NCI-H526 (cell line): Measurements from ENCODE around the gene LRIT2.
A peak's percentile ranks its signal among the peaks of the same experiment; 100 is the strongest.

Source experiments
- DNase-seq, 2 experiments: peaks; one replicate each; lab custom pipeline; 2025; lab: John Stamatoyannopoulos, UW

The LRIT2 gene, protein sequence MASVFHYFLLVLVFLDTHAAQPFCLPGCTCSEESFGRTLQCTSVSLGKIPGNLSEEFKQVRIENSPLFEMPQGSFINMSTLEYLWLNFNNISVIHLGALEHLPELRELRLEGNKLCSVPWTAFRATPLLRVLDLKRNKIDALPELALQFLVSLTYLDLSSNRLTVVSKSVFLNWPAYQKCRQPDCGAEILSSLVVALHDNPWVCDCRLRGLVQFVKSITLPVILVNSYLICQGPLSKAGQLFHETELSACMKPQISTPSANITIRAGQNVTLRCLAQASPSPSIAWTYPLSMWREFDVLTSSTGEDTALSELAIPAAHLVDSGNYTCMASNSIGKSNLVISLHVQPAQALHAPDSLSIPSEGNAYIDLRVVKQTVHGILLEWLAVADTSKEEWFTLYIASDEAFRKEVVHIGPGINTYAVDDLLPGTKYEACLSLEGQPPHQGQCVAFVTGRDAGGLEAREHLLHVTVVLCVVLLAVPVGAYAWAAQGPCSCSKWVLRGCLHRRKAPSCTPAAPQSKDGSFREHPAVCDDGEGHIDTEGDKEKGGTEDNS

DNA sequence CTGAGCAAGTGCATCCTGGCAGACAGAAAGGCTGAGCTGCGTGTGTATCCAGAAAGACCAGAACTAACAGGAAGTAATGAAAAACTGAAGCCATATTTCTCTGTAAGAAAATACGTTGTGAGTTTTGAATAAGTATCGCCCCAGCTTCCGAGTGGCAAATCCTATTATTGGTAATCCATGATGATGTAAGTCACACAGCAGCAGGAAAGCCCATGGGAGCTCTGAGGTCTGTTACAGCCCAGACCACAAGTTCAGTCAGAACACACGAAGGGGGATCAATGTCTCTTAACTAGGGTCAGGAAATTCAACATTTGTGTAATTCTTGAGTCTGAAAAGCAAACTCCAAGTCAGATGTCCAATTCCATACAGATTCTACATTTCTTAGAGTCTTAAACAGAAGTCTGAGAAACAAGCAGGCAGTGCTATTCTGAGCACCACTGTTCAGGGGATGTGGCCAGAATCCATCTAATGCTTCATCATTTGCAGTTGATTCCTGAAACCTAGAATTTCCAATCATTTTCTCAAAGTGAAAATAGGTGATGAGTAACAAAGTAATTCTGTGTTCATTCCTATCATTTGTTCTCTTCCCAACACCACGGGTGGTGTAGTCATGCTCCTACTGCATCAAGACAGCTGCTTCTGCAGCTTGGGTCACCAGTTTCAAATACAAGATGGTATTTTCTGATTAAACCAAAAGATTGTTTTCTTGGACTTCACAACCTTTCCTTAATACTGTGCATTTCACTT lies at the start of gene LRIT2:
Gene LRIT2 (minus strand): TSS at position 118 of the 747 bp plus-strand sequence. CDS start 24 bp downstream, at position 94.
- DNase-seq, result no peak

DNA sequence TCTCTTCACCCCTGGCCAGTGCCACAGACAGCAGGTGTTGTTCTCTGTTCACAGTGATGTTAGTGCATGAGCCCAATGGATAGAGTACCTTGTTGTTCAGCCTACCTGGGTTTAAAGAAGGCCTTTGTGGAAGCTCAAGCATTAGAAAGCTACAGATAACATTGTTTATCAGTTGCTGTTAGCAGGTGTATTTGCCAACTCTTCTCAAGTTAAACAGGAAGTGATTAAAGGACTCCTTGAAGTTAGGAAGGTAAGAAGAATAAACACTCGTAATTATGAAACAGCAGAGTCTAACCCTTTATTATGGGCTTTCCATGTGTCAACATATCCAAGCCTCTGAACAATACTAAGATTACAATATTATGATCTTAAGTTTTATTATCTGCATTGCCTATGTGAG lies 45.4 kb upstream of the LRIT2 start:
- no peak for DNase-seq

- DNase-seq, result no peak
Measured at GRCh38 chr10:84269773-84270172, 44.4 kb upstream of the LRIT2 start.

GRCh38 chr10:84269162-84269561 lies 43.8 kb upstream of the LRIT2 start:
- no peak for DNase-seq

DNA sequence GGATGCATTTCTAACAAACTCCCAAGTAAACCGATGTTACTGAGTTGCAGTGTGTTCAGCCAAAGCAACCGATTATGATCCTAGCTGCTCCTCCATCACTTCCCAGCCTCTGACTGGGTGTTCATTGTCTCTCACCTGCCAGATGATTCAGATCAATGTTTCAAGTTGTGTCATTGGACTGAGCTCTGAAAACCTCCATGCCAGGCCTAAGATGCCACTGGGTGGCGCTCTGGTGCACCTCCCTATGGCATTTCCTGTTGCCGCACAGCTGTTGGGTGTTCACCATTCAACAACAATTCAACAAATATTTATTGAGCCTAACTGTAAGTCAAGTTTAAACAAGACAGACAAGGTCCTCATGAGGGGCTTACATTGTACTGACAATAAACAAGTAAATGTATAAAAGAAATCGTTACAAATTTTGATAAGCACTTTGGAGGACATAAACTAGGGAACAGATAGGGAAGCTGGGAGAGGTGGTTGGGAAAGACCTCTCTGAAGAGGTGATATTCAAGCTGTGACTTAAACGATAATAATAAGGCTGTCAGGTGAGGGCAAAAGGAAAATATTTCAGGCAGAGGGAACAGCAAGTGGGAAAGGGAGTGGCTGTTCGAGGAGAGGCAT lies 42.3 kb upstream of the LRIT2 start:
- DNase-seq, result peak in 1 of 2 experiments; percentile 25

- DNase-seq, result peak; percentile 65 to 71
Measured at GRCh38 chr10:84265418-84265817, 40.1 kb upstream of the LRIT2 start.

- DNase-seq, result peak; percentile 83 to 87
Measured at GRCh38 chr10:84264611-84265141, 39.3 kb upstream of the LRIT2 start.

DNA sequence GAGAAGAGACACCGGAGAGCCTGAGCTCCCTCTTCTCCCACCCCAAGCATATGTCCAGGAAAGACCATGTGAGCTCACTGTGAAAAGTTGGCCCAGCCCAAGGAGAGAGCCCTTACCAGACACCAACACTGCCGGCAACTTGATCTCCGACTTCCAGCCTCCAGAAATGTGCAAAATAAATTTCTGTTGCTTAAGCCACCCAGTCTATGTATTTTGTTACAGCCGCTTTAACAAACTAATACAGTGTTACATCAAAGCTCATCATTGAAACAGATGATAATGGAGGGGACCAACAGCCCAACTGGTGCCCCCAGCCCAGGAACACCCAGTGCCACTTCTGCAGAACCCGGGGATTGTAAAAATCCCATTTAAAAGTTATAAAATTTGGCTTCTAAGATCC lies 38.4 kb upstream of the LRIT2 start:
- no peak for DNase-seq

GRCh38 chr10:84262190-84262956 lies 37.0 kb upstream of the LRIT2 start:
- no peak for DNase-seq

DNA sequence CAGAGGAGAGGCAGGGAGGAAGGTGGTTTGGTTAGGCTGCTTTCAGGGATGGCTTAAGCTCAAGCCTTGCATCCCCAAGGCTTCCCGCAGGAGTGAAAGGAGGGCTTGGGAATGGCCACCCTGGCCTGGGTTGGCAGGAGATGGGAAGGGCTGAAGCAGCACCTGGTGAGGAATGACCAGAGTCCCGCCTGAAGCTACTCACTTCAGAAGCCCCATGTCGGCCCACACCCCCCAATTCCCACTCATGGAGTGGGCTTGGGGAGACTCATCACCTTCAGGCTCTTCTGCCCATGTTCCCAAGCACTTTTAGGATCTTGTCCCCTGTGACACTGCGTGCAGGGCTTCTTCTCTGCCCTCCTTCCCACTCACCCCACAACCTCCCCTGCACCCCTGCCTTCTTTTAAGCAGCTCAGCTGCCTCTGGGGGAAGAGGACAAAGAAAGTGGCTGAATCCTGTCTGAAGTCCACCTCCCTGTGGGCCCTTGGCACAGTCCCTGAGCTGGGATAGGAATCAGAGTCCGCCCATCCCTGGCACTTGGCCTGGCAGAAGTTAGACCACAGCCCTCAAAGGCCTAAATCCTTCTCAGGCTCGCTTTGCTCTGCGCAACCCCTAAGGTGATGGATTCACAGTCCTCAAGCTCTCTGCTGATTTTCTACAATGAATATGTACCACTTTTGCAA lies 36.0 kb upstream of the LRIT2 start:
- DNase-seq, result no peak

DNA sequence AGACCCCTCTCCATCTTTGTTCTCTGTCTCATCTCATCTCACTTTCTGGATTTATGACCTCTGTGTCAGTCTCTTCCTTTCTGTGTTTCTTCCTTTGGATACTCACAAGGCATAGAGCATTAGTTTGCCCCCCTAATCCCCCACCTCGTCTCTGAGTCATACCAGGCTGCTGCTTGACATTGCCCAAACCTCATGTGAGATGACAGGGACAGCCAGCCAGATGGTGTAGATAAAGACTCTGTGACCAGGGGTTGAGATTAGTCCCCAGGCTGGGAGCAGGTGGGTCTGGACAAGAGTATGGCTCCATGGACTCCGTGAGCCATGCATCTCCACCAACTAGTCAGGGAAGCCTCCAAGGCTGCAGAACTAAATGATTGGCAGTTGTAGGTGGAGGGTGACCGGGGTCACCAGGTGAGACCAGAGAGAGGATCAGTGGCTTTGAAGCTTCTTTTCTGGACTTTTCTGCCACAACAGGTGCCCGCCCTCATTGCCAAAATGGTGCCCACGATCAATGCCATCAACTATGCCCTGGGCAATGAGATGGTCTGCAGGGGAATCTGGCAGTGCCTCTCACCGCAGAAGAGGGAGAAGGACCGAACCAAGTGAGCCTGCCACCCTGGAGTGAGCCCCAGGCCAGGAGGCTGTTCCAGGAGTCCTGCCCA lies 32.8 kb upstream of the LRIT2 start:
- no peak for DNase-seq

DNA sequence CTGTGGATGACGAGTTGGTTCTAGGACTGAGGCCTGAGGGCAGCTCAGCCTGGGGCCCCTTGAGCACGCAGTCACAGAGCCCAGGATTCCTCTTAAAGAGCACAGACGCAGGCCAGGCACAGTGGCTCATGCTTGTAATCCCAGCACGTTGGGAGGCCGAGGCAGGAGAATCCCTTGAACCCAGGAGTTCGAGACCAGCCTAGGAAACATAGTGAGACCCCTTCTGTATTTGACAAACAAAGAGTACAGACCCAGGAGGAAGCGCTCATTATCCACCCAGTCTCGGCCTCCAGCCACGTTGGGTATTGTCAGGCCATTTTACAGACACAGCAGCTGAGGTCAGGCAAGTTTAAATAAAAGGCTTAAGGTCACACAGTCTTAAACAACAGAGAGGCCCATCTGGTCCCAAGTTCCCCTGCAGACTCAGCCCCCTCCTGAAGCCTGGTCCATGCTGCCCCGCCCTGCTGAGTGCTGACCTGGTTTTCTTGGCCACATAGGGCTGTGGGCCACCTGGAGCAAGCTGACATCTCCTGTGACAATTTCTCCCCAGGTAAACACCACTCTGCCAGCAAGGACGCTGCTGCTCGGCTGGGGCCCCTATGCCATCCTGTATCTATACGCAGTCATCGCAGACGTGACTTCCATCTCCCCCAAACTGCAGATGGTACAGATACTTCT lies 32.1 kb upstream of the LRIT2 start:
- DNase-seq, result no peak

- peak in 1 of 2 experiments; percentile 56 for DNase-seq
Measured at GRCh38 chr10:84256510-84257342, 31.4 kb upstream of the LRIT2 start.

DNA sequence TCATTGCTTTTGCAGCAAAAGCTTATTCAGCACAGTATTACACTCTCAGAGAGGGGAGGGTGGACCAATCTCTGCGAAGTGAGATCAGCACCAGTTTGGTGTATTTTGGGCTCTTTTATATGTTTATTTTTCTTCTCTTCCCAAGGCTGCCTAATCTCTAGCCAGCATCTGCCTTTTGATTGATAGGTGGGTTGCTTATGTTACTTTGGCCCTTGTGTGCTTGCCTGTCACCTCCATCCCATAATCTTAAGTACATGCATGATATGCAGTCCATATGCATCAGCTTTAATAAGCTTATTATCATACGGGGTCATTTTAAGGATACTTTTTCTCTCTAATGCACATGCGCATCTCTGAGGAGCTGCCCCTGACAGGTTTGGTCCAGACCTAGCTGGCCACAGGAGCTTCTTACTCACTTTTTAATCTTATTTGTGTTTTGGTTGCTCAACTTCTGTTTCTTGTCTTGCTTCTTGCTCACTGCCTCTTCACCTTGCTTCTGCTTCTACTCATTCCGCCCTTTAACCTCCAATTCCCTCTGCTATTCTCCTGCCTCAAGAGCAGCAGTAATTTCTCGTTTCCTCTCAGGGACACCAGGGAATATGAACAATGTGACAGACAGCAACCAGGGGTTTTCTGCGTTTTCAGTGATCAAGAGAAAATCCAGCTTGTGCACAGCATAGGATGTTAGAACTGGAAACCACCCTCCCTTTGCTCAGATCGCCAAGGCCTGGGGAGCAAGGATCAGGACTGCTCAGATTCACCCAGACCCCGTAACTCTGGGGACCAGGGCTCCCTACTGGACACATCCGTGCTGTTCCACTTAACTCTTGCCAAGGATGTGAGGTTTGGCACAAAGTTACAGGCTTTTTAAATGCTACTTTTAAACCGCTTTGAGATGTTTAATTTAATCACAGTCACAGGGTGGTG lies 29.5 kb upstream of the LRIT2 start:
- no peak for DNase-seq

- no peak for DNase-seq
Measured at GRCh38 chr10:84248794-84249193, 23.4 kb upstream of the LRIT2 start.

- no peak for DNase-seq
Measured at GRCh38 chr10:84247496-84247895, 22.2 kb upstream of the LRIT2 start.

- peak in 1 of 2 experiments; percentile 6 for DNase-seq
Measured at GRCh38 chr10:84244651-84245270, 19.4 kb upstream of the LRIT2 start, which contains the start of gene RGR. Gene RGR, plus strand, starts transcription at chr10:84245053. Its CDS starts 38 bp downstream, at chr10:84245091.
